Glomerular endothelial cell (primary cell): Measurements from ENCODE around the gene TEDDM1. TPM values are rescaled to one million over a fixed set of nuclear protein-coding genes. Genes with fewer than 3 reads are reported as not detected.

Experiments
- DNase-seq: peaks from one replicate; pipeline ENCODE4 v3.0.0-alpha.2; 2011; ENCODE audit warnings: low read depth, low spot score; ENCODE audit errors: extremely low read depth
- total RNA-seq: library from RNA; depleted of rRNA; stranded (reverse); fragments of >200 nt; gene quantifications from 2 replicates; pipeline ENCODE4 v1.2.3, GENCODE V29; 2015

Gene TEDDM1
- total RNA-seq, 1 donor from 2014 or later: not detected

GRCh38 chr1:182407724-182408123 is 7.3 kb upstream of the TEDDM1 start:
- DNase-seq: no peak

GRCh38 chr1:182406012-182406411 is 5.5 kb upstream of the TEDDM1 start:
- DNase-seq: no peak

DNA sequence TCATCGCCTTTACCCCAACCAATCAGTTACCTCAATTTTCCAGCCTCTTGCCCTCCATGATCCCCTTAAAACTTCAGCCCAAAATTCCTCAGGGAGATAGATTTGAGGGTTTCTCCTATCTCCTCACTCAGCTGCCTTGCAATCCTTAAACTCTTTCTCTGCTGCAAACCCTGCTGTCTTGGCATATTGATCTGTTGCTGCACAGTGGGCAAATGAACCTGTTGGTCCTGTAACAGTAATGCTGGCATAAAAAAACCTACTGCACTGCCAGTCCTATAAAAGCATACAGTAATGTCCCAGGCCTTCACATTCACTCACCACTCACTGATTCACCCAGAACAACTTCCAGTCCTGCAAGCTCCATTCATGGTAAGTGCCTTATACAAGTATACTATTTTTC is 5.1 kb upstream of the TEDDM1 start:
- DNase-seq: no peak

DNA sequence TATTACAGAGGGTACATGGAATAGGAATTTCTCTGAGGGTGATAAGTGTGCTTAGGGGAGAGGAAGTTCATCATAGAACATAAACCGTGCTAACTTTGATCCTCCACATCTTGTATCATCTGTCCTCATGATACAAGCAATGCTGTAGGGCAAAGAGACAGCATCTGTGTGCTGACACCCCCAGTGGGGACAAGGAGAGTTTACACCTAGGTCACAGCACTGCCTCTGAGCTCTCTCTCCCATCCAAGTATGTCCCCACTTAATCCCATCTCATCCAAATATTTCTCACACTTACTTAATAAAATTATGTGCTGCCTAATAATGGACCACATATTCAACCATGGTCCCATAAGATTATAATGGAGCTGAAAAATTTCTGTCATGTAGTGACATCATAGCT is 4.3 kb upstream of the TEDDM1 start:
- no peak for DNase-seq

- no peak for DNase-seq
Measured at GRCh38 chr1:182397653-182398393, 2.6 kb downstream of the TEDDM1 start.

DNA sequence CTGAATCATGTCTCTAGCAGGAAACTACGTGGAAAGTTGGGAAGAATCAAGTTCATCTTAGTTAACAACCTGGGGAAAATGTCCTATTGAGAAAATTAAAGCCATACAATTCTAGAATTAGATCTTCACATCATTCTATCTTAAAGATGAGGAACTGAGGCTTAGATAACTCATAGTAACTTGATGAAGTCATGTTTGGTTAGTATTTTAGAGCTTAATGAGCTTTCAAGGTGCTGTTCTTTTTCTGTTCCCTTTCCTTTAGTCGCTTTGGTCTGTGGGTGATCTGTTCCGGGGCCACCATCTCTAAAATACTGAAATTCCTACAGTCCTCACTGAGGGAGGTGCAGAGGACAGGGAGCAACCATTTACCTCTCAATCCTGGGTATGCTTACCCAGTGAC is 4.6 kb downstream of the TEDDM1 start:
- DNase-seq: no peak

DNA sequence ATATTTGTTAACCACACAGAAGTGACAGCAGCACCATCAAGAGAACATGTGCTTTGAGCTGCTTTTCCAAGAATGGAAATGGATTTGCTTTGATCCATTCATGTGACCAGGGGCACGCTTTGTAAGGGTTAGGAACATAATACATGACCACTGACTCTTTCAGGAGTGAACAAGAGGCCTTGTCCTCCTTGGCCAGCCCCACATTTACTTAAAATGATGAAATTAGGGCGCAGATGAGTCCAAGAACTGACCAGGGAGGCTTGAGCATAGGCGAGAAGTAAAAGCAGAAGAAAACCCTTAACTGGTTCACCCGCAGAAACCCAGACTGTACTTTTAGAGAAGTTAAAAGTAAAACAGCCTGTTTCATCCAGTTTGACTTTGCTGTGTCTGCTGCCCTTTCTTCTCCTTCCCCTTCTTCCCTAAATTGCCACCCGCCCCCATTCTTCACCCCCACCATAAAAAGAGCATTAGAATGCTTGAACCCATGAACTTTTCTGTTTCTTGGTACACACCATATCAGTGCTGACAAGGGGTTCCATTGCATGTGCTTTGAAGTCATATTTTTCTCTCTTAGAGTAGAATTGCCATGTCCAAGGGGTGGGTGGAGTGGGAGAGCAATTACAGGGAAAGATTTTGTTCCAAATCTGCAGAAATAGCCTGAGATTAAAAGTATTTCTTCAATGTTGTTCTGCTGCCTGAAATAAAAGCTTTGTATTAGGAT is 6.3 kb downstream of the TEDDM1 start:
- no peak for DNase-seq

DNA sequence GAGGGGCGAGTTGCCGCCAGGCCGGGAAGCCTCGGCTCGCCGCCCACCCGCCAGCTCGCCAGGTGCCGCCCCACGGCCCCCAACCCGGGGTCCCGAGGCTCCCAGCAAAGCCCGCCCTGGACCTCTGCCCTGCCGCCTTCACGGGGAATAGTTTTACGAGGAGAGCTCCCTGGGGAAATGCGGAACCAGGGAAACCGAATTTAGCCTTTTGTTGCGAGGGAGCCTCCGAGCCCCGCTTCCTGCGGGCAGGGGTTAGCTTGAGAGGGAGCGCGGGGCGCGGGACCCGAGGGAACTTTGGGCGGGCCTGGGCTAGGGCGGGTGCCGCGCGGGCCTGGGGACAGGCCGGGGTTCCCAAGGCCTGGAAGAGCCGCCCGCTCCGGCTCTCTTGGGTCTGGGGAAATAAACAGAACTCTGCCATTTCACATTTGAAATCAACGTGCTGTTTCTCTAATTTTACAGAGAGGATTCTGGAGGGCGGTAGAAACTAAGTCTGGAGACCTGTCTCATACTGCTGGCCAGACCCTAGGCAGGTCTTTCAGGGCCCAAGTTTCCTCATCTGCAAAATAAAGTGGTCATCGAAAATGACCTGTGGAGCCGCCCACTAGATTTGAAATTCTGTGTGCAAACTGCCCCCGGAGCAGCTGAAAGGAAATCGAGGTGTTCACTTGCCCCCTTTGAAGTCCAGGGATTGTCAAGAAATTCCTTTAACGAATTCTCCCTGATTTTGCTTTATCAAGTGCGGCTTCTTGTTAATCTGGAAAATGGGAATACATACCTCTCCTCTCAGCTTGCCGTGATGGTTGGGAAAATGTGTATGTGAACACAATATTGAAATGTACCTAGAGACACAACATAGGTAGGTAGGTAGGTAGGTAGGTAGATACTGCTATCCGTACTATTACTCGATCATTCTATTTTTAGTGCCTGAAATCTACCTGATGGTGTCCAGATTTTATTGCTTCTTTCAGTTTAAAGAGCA is 8.1 kb downstream of the TEDDM1 start:
- DNase-seq: no peak

DNA sequence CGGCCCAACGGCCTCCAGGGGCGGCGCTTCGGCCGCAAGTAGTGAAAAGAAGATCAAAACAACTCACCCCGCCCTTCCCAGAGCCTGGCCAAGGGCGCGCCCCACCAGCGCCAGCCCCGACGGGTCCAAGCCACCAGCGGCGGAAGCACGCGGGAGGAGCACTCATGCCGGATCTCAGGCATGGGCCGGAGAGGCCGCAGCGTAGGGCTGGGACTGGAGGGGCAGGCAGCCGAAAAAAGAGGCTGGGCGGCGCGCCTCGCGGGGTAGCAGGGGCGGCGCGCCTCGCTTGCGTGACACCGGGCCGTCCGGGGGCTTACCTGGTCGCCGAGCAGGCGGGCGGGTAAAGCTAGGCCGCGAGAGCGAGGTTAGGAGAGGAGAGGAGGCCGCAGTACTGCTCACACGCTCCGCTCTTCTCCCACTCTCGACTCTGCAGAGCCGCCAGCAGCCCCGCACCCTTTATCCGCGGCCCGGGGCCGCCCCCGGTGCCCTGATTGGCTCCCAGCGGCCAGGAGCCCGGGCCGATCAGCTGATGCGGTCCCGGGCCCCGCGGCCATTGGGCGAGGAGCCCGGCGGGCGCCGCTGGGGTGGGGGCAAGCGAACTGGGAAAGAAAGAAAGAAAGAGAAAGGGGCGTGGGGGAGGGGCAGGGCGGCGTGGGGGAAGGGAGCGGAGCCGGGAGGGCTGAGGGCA is 9.0 kb downstream of the TEDDM1 start, which contains the start of gene GLUL:
Gene GLUL, minus strand, starts transcription at position 429 of the 688 bp plus-strand sequence. CDS start 3,053 bp downstream, outside the sequence.
- DNase-seq: no peak

- DNase-seq: no peak
Measured at GRCh38 chr1:182391028-182391361, 9.5 kb downstream of the TEDDM1 start.

GRCh38 chr1:182389619-182390047 is 10.8 kb downstream of the TEDDM1 start:
- no peak for DNase-seq

- DNase-seq: no peak
Measured at GRCh38 chr1:182388392-182389134, 11.9 kb downstream of the TEDDM1 start.

- no peak for DNase-seq
Measured at GRCh38 chr1:182387566-182387965, 12.9 kb downstream of the TEDDM1 start.

GRCh38 chr1:182386980-182387379 is 13.5 kb downstream of the TEDDM1 start:
- no peak for DNase-seq

DNA sequence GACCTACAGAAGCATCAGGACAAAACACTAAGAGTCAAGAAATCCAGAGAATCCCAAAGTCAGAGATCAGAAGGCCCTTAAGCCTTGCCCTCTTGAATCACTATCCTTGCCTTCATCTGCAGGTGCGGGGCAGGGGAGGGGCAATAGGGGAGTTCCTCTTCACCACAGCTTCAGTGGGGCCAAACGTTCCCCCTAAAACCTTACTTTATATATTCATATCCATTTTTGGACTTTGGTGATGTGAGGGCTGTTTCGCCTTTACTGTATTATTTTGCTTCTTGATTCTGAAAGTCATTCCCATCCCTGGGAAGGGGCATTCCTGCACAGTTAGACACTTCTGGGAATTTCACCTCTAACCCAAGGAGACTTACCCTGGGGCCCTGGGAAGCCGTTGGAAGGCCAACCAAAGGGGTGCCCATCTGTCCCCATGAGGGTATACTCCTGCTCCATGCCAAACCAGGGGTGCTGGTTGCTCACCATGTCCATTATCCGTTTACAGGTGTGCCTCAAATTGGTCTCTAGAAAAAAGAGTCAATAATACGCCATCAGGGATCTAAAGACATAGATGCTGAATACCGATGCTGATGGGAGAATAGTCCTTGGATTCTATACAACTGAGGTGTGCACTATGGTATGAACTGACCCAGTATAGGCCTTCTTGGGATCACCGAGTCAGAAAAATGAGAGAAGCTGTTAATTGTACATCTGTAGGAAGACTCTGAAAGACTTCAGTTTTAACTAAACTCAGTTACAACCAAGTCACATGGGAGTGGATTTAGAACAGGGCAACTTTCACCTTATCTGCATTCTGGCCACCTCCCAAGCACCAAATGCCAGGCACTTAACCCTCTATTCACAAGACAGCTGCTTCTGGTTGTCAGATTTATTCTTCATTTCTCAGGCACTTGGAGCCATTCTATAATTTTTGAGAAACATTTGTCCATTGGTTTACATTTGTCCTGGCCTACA is 14.3 kb downstream of the TEDDM1 start:
- DNase-seq: no peak

- no peak for DNase-seq
Measured at GRCh38 chr1:182384387-182384960, 16.0 kb downstream of the TEDDM1 start.

GRCh38 chr1:182383934-182384333 is 16.5 kb downstream of the TEDDM1 start:
- DNase-seq: no peak

DNA sequence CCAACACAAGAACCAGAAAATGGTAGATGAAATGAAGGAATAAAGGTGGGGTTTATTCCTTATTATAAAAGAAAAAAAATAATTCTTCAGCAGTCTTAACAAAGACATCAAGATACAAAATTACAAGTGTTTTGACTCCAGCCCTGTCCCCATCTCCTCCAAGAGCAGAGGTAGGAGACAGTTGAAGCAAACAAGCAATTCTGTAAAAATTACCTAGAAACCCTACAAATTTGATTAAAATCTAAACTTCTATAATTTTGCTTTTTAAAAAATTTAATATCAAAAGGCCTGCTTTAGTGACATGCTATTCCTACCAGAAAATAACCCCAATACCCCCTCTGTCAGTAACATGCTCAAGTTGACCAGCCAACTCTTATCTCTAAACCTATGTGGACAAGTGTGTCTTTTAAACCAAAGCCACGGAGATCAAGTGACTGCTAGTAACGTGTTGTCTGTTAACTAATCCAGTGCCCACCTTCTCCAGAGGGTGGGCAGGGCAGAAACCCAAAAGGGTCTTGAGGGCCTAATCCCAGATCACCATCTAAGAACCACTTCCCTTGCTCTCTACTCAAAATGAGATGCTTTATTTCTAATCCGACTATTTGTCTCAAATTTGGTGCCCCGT is 17.3 kb downstream of the TEDDM1 start:
- DNase-seq: no peak
